T-cell (primary cell): ENCODE results near the gene CNMD. TPM values are rescaled to one million over a fixed set of nuclear protein-coding genes. Genes with fewer than 3 reads are reported as not detected.
"Not testable (repeated sequence)": the region's sequence is repeated elsewhere in the genome, so short reads cannot be mapped to it uniquely, and the experiment has no call there.

ENCODE experiments used
- ATAC-seq, 4 experiments: fragments of 200-7000 bp in 3 of 4; fragments of 150-1000 bp in 1 of 4; cut with Tn5 transposase; replicated peaks in 1 of 4; 1 replicate in 3 of 4; 2 replicates in 1 of 4; pipeline ENCODE4 v1.10.0; 2021; ENCODE audit warnings: moderate library complexity in 3 of 4, mild to moderate bottlenecking in 2 of 4, moderate number of reproducible peaks in 1 of 4
- CTCF ChIA-PET, 2 donors: fragments of 300-600 bp; sonication (Branson Sonifier 250); formaldehyde crosslinking; loops; one replicate each; lab custom pipeline; 2022; ENCODE audit warnings: antibody characterized with exemption in 2 of 2; lab: Charles Lee
- POLR2A ChIA-PET, 2 donors: fragments of 300-600 bp; sonication (Branson Sonifier 250); formaldehyde crosslinking; loops; one replicate each; lab custom pipeline; 2022; ENCODE audit warnings: antibody characterized with exemption in 2 of 2; lab: Charles Lee
- DNase-seq, 35 experiments: peaks; one replicate each; pipeline versions ENCODE4 v3.0.0 to v3.0.0-alpha.2; 2013 to 2023
- H3K27ac ChIP-seq: one replicate; pipeline ENCODE4 v1.5.1; 2013; ENCODE audit warnings: low read length
- H3K27me3 ChIP-seq, 2 experiments: replicated peaks in 1 of 2; 1 replicate in 1 of 2; 2 replicates in 1 of 2; pipeline versions ENCODE4 v1.6.1 to v1.7.0; 2013; ENCODE audit warnings: low read length in 1 of 2, mixed read lengths in 1 of 2; ENCODE audit not compliant: control insufficient read depth in 2 of 2, insufficient read depth in 2 of 2; ENCODE audit errors: extremely low read depth in 1 of 2
- H3K36me3 ChIP-seq, 2 donors: 1 replicate in 1 of 2; 2 replicates in 1 of 2; pipeline versions ENCODE4 v1.6.1 to v1.7.0; 2013; ENCODE audit warnings: low read length in 1 of 2; ENCODE audit not compliant: control insufficient read depth in 2 of 2, insufficient read depth in 1 of 2; ENCODE audit errors: extremely low read depth in 1 of 2
- H3K4me1 ChIP-seq, 2 experiments: 1 replicate in 1 of 2; 2 replicates in 1 of 2; pipeline versions ENCODE4 v1.6.1 to v1.7.0; 2013; ENCODE audit warnings: low read length in 2 of 2, mixed read lengths in 1 of 2; ENCODE audit not compliant: insufficient read depth in 2 of 2, control insufficient read depth in 1 of 2; ENCODE audit errors: extremely low read depth in 1 of 2
- H3K4me3 ChIP-seq, 2 donors: 1 replicate in 1 of 2; 2 replicates in 1 of 2; pipeline versions ENCODE4 v1.5.1 to v1.7.0; 2013; ENCODE audit warnings: mild to moderate bottlenecking in 2 of 2, low read length in 1 of 2, moderate library complexity in 1 of 2; ENCODE audit not compliant: control insufficient read depth in 1 of 2; ENCODE audit errors: extremely low read depth in 1 of 2
- H3K9me3 ChIP-seq: 2 replicates; pipeline ENCODE4 v1.7.0; 2013
- H3K27ac Mint-ChIP-seq, 2 donors: one replicate each; pipeline ENCODE4 v1.8.0; 2020 to 2021; ENCODE audit warnings: mild to moderate bottlenecking in 2 of 2, mixed read lengths in 2 of 2
- H3K27me3 Mint-ChIP-seq, 2 donors: one replicate each; pipeline ENCODE4 v1.8.0; 2021 to 2022; ENCODE audit warnings: mixed read lengths in 2 of 2
- H3K36me3 Mint-ChIP-seq: one replicate; pipeline ENCODE4 v1.8.0; 2021; ENCODE audit warnings: mixed read lengths
- H3K4me1 Mint-ChIP-seq, 3 donors: one replicate each; pipeline ENCODE4 v1.8.0; 2020 to 2022; ENCODE audit warnings: mixed read lengths in 3 of 3, mild to moderate bottlenecking in 1 of 3
- H3K4me3 Mint-ChIP-seq, 3 donors: one replicate each; pipeline ENCODE4 v1.8.0; 2020 to 2022; ENCODE audit warnings: mild to moderate bottlenecking in 3 of 3, mixed read lengths in 3 of 3, moderate library complexity in 3 of 3
- H3K9me3 Mint-ChIP-seq, 3 donors: one replicate each; pipeline ENCODE4 v1.8.0; 2020 to 2022; ENCODE audit warnings: mixed read lengths in 3 of 3
- WGBS: methylation state at CpG from one replicate; pipeline ENCODE4 v1.1.5; 2013; ENCODE audit warnings: missing lambda C conversion rate; ENCODE audit not compliant: insufficient coverage; 5-methylcytosine and 5-hydroxymethylcytosine counted together
- total RNA-seq, 35 experiments: library from RNA in 6 of 35; stranded (reverse) in 6 of 35; fragments of 120-200 nt in 1 of 35; gene quantifications; one replicate each; pipeline versions ENCODE4 v1.2.1 to v1.2.4 and lab custom pipeline; 2013 to 2026

The CNMD gene
- total RNA-seq, 5 donors from 2014 or later (not counting 1 experiment from before 2014, with no cell fraction given), result not detected

DNA sequence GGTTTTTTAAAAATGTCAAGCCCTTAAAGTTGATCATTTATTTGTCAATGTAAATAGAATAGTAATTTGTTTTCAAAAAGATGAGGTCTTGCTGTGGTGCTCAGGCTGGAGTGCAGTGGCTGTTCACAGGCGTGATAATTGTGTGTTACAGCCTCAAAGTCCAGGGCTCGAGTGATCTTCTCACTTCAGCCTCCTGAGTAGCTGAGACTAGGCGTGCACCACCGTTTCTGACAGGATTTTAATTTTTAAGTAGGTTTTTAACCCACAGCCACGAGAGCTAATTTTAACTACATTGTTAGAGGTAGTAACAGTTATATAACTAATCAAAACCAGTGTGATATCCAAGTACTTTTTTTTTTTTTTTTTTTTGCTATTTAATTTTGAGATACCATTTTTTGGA, 43.1 kb downstream of the CNMD start:
- Histone ChIP-seq H3K4me3 (no peak overlapping the region), H3K4me1 (no peaks in the 10 kb centered on the region), H3K36me3 (no peaks in the 10 kb centered on the region), H3K9me3 (no peaks in the 10 kb centered on the region), H3K27me3 (no peaks in the 10 kb centered on the region), H3K27ac (no peak overlapping the region)
- DNase-seq (no peak), ATAC-seq (no peak)
- ChIA-PET POLR2A (no interaction called here), CTCF (no interaction called here)
- Mint-ChIP-seq H3K27me3 (no peaks in the 10 kb centered on the region), H3K4me3 (no peak overlapping the region), H3K9me3 (no peaks in the 10 kb centered on the region), H3K4me1 (peaks cover under 1 to 7% (median 1%) of the 10 kb centered on the region in 3 donors), H3K27ac (no peak overlapping the region), H3K36me3 (peaks cover 23% of the 10 kb centered on the region)
- WGBS, result 100% methylated on average over 1 of the region's 5 CpGs

DNA sequence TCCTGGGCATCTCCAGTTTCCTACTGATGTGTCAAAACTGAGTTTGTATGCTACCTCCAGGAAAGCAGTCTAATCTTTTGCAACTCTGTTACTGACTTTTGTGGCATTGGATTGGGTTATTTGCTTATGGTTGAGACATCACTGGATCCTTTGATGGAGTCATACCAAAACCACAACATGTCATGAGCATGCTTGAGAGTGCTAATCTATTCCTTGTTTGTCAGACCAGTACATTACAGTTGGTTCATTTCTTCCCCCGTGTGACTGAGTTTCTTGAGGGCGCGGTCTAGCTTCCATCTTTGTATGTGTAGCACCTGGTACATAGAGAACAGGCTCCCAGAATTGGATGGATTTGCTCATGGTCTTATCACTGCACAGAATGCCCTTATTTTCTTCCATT, 43.8 kb downstream of the CNMD start:
- H3K4me3 ChIP-seq, result no peak overlapping the region
- no peaks in the 10 kb centered on the region for H3K27me3 ChIP-seq
- H3K4me3 Mint-ChIP-seq, result no peak overlapping the region
- peaks cover 29% of the 10 kb centered on the region for H3K36me3 Mint-ChIP-seq
- H3K4me1 ChIP-seq, result no peaks in the 10 kb centered on the region
- no peaks in the 10 kb centered on the region for H3K9me3 Mint-ChIP-seq
- H3K4me1 Mint-ChIP-seq, result peaks cover 5 to 11% (median 5%) of the 10 kb centered on the region in 3 donors
- 33% methylated on average over 1 of the region's 3 CpGs for WGBS
- no peak overlapping the region for H3K27ac Mint-ChIP-seq
- H3K27me3 Mint-ChIP-seq, result no peaks in the 10 kb centered on the region
- no peak overlapping the region for H3K27ac ChIP-seq
- CTCF ChIA-PET, result no interaction called here
- POLR2A ChIA-PET, result no interaction called here
- no peak for ATAC-seq
- DNase-seq, result no peak
- H3K36me3 ChIP-seq, result no peaks in the 10 kb centered on the region
- H3K9me3 ChIP-seq, result no peaks in the 10 kb centered on the region

- H3K27ac Mint-ChIP-seq, result no peak overlapping the region
- no peaks in the 10 kb centered on the region for H3K27me3 Mint-ChIP-seq
- H3K36me3 Mint-ChIP-seq, result peaks cover 65% of the 10 kb centered on the region
- Histone ChIP-seq H3K4me1 (no peaks in the 10 kb centered on the region), H3K27me3 (no peaks in the 10 kb centered on the region), H3K4me3 (no peak overlapping the region), H3K36me3 (peaks cover 3 to 53% of the 10 kb centered on the region in 2 donors), H3K9me3 (no peaks in the 10 kb centered on the region), H3K27ac (no peak overlapping the region)
- H3K4me1 Mint-ChIP-seq, result peaks cover 4 to 9% (median 5%) of the 10 kb centered on the region in 3 donors
- no peaks in the 10 kb centered on the region for H3K9me3 Mint-ChIP-seq
- no peak overlapping the region for H3K4me3 Mint-ChIP-seq
- ChIA-PET POLR2A (no interaction called here), CTCF (no interaction called here)
- WGBS, result no CpG with 5 or more reads among the region's 4 CpGs
- no peak for DNase-seq
- no peak for ATAC-seq
Measured at GRCh38 chr13:52686376-52686775, 53.2 kb downstream of the CNMD start.

GRCh38 chr13:52685806-52686205, 53.8 kb downstream of the CNMD start:
- DNase-seq, H3K4me1 Mint-ChIP-seq, H3K4me3 Mint-ChIP-seq, H3K9me3 ChIP-seq, H3K4me3 ChIP-seq, CTCF ChIA-PET, H3K27ac Mint-ChIP-seq, H3K27me3 Mint-ChIP-seq, ATAC-seq, H3K27me3 ChIP-seq, H3K4me1 ChIP-seq, POLR2A ChIA-PET, H3K27ac ChIP-seq, H3K9me3 Mint-ChIP-seq: not testable (repeated sequence)
- H3K36me3 Mint-ChIP-seq, result peaks cover 60% of the 10 kb centered on the region
- H3K36me3 ChIP-seq, result peaks cover 7 to 58% of the 10 kb centered on the region in 2 donors
- 100% methylated on average over 3 of the region's 9 CpGs for WGBS

GRCh38 chr13:52677823-52678222, 61.8 kb downstream of the CNMD start:
- no peaks in the 10 kb centered on the region for H3K9me3 ChIP-seq
- no CpG with 5 or more reads among the region's 1 CpG for WGBS
- H3K36me3 Mint-ChIP-seq, result peaks cover 37% of the 10 kb centered on the region
- no peaks in the 10 kb centered on the region for H3K9me3 Mint-ChIP-seq
- H3K27ac ChIP-seq, result no peak overlapping the region
- H3K4me3 Mint-ChIP-seq, result no peak overlapping the region
- ChIA-PET POLR2A (no interaction called here), CTCF (no interaction called here)
- H3K27me3 ChIP-seq, result no peaks in the 10 kb centered on the region
- peaks cover 0 to 10% (median 6%) of the 10 kb centered on the region in 3 donors for H3K4me1 Mint-ChIP-seq
- H3K36me3 ChIP-seq, result peaks cover 12 to 49% of the 10 kb centered on the region in 2 donors
- ATAC-seq, result no peak
- no peaks in the 10 kb centered on the region for H3K4me1 ChIP-seq
- no peaks in the 10 kb centered on the region for H3K27me3 Mint-ChIP-seq
- no peak overlapping the region for H3K27ac Mint-ChIP-seq
- H3K4me3 ChIP-seq, result no peak overlapping the region
- DNase-seq, result no peak

- Mint-ChIP-seq H3K4me1 (peaks cover under 1 to 15% (median 14%) of the 10 kb centered on the region in 3 donors), H3K4me3 (no peak overlapping the region), H3K27ac (no peak overlapping the region), H3K36me3 (peaks cover 47% of the 10 kb centered on the region), H3K9me3 (no peaks in the 10 kb centered on the region), H3K27me3 (no peaks in the 10 kb centered on the region)
- CTCF ChIA-PET, result no interaction called here
- Histone ChIP-seq H3K27me3 (no peaks in the 10 kb centered on the region), H3K27ac (no peak overlapping the region), H3K4me1 (no peaks in the 10 kb centered on the region), H3K36me3 (peaks cover 4 to 26% of the 10 kb centered on the region in 2 donors), H3K4me3 (no peak overlapping the region), H3K9me3 (no peaks in the 10 kb centered on the region)
- POLR2A ChIA-PET, result no interaction called here
- DNase-seq (no peak), ATAC-seq (no peak)
- no CpG with 5 or more reads among the region's 1 CpG for WGBS
Measured at GRCh38 chr13:52673465-52673864, 66.2 kb downstream of the CNMD start.

- H3K27me3 ChIP-seq, result no peaks in the 10 kb centered on the region
- H3K4me3 ChIP-seq, result no peak overlapping the region
- H3K4me1 ChIP-seq, result no peaks in the 10 kb centered on the region
- no peaks in the 10 kb centered on the region for H3K27me3 Mint-ChIP-seq
- DNase-seq (no peak), ATAC-seq (no peak)
- H3K36me3 ChIP-seq, result peaks cover 4 to 25% of the 10 kb centered on the region in 2 donors
- H3K4me3 Mint-ChIP-seq, result no peak overlapping the region
- peaks cover 6 to 16% (median 12%) of the 10 kb centered on the region in 3 donors for H3K4me1 Mint-ChIP-seq
- ChIA-PET POLR2A (no interaction called here), CTCF (interaction anchor here in 1 of 2 donors (0.6 kb wide), 1 partner anchor 18 kb away, joined by 3 read pairs; the partner anchor contains the start of gene SUGT1)
- no peak overlapping the region for H3K27ac Mint-ChIP-seq
- no peaks in the 10 kb centered on the region for H3K9me3 Mint-ChIP-seq
- peaks cover 41% of the 10 kb centered on the region for H3K36me3 Mint-ChIP-seq
- no peak overlapping the region for H3K27ac ChIP-seq
- H3K9me3 ChIP-seq, result no peaks in the 10 kb centered on the region
- WGBS, result 100% methylated on average over 5 of the region's 8 CpGs
Measured at GRCh38 chr13:52670726-52671125, 68.9 kb downstream of the CNMD start.
